Right atrium auricular region (tissue), 2 donors: ENCODE results near the gene SLC6A12. TPM values are rescaled to one million over a fixed set of nuclear protein-coding genes. Genes with fewer than 3 reads are reported as not detected.

ENCODE experiments used
- DNase-seq: peaks from one replicate; pipeline ENCODE4 v3.0.0-alpha.2; 2019; ENCODE audit warnings: low spot score
- H3K27ac ChIP-seq, 2 donors: fragments of 200-600 bp; sonication (generic); 1 replicate in 1 of 2; 2 replicates in 1 of 2; pipeline ENCODE4 v1.5.1; 2016 to 2019
- H3K27me3 ChIP-seq, 2 donors: fragments of 200-600 bp; sonication (generic); one replicate each; pipeline versions ENCODE4 v1.5.1 to v1.6.0; 2017 to 2019
- H3K36me3 ChIP-seq: fragments of 200-600 bp; sonication (generic); one replicate; pipeline ENCODE4 v1.5.1; 2016
- H3K4me1 ChIP-seq, 2 donors: fragments of 200-600 bp; sonication (generic); one replicate each; pipeline versions ENCODE4 v1.5.1 to v1.6.0; 2017 to 2019
- H3K4me3 ChIP-seq, 2 donors: fragments of 200-600 bp; sonication (generic); 1 replicate in 1 of 2; 2 replicates in 1 of 2; pipeline ENCODE4 v1.5.1; 2017 to 2019; ENCODE audit warnings: mild to moderate bottlenecking in 1 of 2, moderate library complexity in 1 of 2
- H3K9me3 ChIP-seq, 2 donors: fragments of 200-600 bp; sonication (generic); one replicate each; pipeline ENCODE4 v1.5.1; 2019
- CTCF ChIP-seq, 2 donors: fragments of 200-600 bp; sonication (generic); IDR thresholded peaks; one replicate each; pipeline ENCODE4 v1.5.1; 2019; ENCODE audit warnings: antibody characterized with exemption in 2 of 2
- total RNA-seq, 2 donors: library from RNA; depleted of rRNA; stranded (reverse); fragments of >200 nt; gene quantifications; one replicate each; pipeline ENCODE4 v1.1.0, GENCODE V29; 2016

Gene SLC6A12
- total RNA-seq, 2 donors from 2014 or later = 1.1 TPM; not detected in 1

DNA sequence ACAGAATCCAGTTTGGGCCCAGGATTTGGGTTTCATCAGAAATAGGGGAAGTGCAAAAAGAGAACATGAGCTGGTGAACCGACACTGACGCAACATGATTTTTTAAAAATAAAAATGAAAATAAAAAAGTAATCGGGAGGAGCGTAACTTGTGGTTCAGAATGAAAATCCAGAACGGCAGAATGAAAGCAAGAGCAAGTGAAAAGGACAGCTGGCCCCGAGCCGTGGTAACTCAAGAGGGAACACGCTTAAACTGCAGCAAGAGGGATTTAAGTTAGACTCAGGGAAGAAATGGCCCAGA is 1.6 kb downstream of the SLC6A12 start:
- Histone ChIP-seq H3K4me1 (peaks cover 0 to 12% of the 10 kb centered on the region in 2 donors), H3K4me3 (no peak overlapping the region), H3K27ac (no peak overlapping the region), H3K9me3 (no peaks in the 10 kb centered on the region), H3K27me3 (no peaks in the 10 kb centered on the region), H3K36me3 (no peaks in the 10 kb centered on the region)
- no peak for TF ChIP-seq CTCF (IDR thresholded peaks at IDR 0.05)
- no peak for DNase-seq

DNA sequence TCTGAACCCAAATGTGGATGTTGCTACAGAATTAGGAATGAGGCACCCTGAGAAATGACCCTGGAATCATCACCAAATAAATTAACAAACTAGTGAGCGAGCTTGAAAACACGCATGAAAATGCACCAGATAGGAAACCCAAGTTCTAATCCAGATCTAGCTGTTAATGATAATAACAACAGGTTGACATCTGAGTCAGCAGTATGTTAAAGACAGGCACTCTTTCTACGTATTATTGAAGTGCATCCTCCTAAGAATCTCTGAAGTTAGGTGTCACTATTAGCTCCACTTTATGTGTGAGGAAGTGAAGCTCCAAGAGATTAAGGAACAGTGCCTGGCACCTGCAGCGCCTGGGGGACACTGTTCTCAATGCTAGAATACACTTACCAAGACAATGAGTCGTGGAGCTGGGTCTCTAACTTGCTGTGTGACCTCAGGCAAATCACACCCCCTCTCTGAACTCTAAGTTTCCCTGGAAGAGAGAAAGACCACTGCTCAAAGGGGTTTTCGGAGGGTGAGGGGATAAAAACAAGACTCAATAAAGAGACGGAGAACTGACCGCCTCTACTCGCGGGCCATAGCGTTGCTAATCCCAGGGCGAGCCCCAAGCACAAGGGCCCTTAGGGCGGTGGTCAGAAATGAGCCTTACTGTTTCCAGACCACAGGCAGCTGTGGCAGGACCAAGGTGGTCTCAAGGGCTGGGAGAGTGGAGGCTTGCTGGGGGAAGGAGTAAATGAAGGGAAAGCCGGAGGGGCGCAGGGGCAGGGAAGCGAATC is 2.1 kb downstream of the SLC6A12 start:
- Histone ChIP-seq H3K27ac (no peak overlapping the region), H3K9me3 (no peaks in the 10 kb centered on the region), H3K4me3 (no peak overlapping the region), H3K36me3 (no peaks in the 10 kb centered on the region), H3K4me1 (peaks cover 0 to 12% of the 10 kb centered on the region in 2 donors), H3K27me3 (no peaks in the 10 kb centered on the region)
- no peak for DNase-seq
- TF ChIP-seq CTCF (IDR thresholded peaks at IDR 0.05) = no peak

DNA sequence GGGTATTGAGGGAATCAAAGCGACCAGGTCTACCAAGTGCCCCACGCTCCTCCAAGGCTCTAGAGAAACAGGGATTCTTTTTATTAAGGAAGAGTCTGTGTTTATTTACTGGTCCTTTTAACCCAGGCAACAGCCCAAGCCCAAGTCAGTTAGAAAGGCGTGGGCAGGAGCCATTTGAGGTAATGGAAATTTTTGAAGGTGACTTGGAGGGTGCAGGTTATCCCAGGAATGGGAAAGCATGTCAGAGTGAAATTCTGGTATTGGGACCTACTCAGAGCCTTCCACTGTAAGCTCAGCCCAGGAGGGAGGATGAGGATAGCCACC is 2.9 kb downstream of the SLC6A12 start:
- Histone ChIP-seq H3K4me3 (no peak overlapping the region), H3K27ac (no peak overlapping the region), H3K27me3 (no peaks in the 10 kb centered on the region), H3K4me1 (peaks cover 0 to 12% of the 10 kb centered on the region in 2 donors), H3K36me3 (no peaks in the 10 kb centered on the region), H3K9me3 (no peaks in the 10 kb centered on the region)
- no peak for DNase-seq
- TF ChIP-seq CTCF (IDR thresholded peaks at IDR 0.05) = no peak

- no peaks in the 10 kb centered on the region for H3K36me3 ChIP-seq
- no peak overlapping the region for H3K27ac ChIP-seq
- no peaks in the 10 kb centered on the region for H3K9me3 ChIP-seq
- DNase-seq = no peak
- peaks cover 0 to 12% of the 10 kb centered on the region in 2 donors for H3K4me1 ChIP-seq
- H3K27me3 ChIP-seq = no peaks in the 10 kb centered on the region
- H3K4me3 ChIP-seq = no peak overlapping the region
- TF ChIP-seq CTCF (IDR thresholded peaks at IDR 0.05) = no peak
These were observed 3.4 kb downstream of the SLC6A12 start for GRCh38 chr12:210277-211141.

- no peaks in the 10 kb centered on the region for H3K9me3 ChIP-seq
- no peaks in the 10 kb centered on the region for H3K36me3 ChIP-seq
- peaks cover 0 to 12% of the 10 kb centered on the region in 2 donors for H3K4me1 ChIP-seq
- H3K27me3 ChIP-seq = no peaks in the 10 kb centered on the region
- no peak for TF ChIP-seq CTCF (IDR thresholded peaks at IDR 0.05)
- DNase-seq = no peak
- H3K4me3 ChIP-seq = no peak overlapping the region
- no peak overlapping the region for H3K27ac ChIP-seq
These were observed 4.1 kb downstream of the SLC6A12 start for GRCh38 chr12:209851-210250.
